SK-N-MC (cell line): Measurements from ENCODE around the gene UGT1A4.
"Not testable (repeated sequence)": the region's sequence is repeated elsewhere in the genome, so short reads cannot be mapped to it uniquely, and the experiment has no call there.

ENCODE experiments used
- EZH2 ChIP-seq: fragments of 200-600 bp; sonication (generic); IDR thresholded peaks from one replicate; pipeline ENCODE4 v1.6.1; 2017; ENCODE audit warnings: antibody characterized with exemption
- FOXP2 ChIP-seq: optimal IDR thresholded peaks from 2 replicates; pipeline ENCODE3; 2011; ENCODE audit warnings: mild to moderate bottlenecking, moderate library complexity; ENCODE audit not compliant: insufficient read depth; ENCODE audit errors: extremely low read length, control extremely low read depth
- POLR2AphosphoS5 ChIP-seq: IDR thresholded peaks from 2 replicates; pipeline ENCODE4 v1.6.1; 2012; ENCODE audit warnings: mild to moderate bottlenecking, low read depth, low read length, borderline replicate concordance

- TF ChIP-seq POLR2AphosphoS5, EZH2, FOXP2: not testable (repeated sequence)
These were observed 27.3 kb downstream of the UGT1A4 start for GRCh38 chr2:233745838-233746237.
